Amniotic epithelial cell (primary cell): ENCODE data around the gene APBB1.
A peak's percentile ranks its signal among the peaks of the same experiment; 100 is the strongest.
"Not testable (repeated sequence)": the region's sequence is repeated elsewhere in the genome, so short reads cannot be mapped to it uniquely, and the experiment has no call there.

Experiments
- DNase-seq: peaks from one replicate; pipeline ENCODE4 v3.0.0-alpha.2; 2010; ENCODE audit warnings: low read depth

Gene APBB1

DNA sequence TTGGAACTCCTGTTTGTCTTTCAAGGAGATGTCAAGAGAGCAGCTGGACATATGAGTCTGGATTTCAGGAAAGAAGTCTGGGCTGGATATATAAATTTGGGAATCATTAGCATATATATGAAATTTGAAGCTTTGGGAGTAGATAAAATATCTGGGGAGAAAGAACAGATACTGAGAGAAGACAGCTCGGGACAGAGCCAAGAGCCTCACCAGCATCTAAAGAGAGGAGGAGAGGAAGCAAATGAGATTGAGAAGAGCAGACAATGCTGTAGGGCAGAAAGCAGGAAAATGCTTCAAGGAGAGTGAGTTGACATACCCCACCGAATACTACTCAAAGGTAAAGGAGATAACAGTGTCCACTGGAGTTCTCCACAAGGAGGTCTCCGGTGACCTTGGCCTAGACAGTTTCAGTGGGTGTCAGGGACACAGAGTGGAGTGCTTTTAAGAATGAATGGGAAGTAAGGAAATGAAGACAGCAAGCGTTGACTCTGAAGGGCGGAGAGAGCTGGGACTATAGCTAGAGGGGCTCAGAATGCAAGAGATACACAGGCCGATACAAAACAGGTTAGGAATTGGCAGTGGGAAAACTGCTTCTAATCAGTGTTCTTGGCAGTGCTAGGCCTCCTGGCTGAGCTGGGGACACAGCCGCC, 862 bp downstream of the APBB1 start:
- DNase-seq: no peak

DNA sequence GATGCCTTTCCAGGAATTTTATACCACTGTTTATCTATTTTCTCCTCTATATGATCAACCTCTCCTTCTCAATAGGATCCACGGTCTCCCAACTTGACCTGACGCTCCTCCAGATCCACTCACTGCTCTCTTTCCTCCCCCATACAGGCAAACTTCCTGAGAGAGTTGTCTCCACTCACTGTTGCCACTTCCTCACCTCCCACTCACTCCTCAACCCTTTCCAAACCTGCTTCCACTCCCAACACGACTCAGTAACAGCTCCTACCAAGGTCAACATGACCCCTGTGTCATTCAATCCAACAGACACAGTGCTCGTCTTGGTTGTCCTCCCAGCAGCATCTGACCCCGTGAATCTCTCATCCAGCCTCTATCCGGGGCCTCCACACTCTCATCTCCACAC, 3.1 kb downstream of the APBB1 start:
- DNase-seq: no peak

DNA sequence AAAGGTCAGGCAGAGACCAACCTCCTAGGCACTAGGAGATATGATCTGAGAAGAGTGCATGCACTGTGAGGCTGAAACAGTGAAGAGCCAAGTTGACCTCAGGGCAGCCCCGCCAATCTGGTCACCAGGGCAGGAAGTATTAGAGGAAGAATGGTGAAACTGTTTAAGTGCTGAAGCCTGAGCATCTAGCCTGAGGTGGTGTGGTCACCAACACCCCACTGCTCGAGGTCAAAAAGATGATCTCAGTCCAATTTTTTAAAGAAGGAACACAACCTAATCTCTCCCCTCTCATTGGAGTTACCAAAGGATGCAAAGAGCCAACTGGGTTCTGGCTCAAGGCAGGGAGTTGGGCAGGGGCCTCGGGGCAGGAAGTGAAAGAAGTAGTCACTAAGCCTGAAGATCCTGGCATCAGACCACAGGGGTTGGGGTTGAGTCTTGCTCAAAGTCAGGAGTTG, 4.0 kb downstream of the APBB1 start:
- no peak for DNase-seq

DNA sequence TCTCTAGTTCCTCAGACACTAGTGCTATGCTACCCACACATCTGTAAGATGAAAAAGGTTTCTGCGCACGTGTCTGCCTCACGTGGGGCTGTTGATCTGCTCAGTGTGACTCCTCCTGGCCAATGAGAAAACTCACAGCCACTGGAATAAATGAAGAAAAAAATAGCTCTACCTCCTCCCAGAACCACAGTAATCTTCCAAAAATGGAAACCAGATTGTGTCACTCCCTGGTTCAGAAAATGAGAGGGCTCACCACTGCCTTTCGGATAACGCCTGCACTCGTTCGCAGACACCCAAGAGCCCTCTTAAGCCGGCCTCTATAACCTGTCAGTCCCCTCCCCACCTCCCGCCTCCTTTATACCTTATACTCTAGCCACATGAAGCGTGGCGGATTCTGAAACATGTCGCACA, 5.1 kb downstream of the APBB1 start:
- no peak for DNase-seq

DNA sequence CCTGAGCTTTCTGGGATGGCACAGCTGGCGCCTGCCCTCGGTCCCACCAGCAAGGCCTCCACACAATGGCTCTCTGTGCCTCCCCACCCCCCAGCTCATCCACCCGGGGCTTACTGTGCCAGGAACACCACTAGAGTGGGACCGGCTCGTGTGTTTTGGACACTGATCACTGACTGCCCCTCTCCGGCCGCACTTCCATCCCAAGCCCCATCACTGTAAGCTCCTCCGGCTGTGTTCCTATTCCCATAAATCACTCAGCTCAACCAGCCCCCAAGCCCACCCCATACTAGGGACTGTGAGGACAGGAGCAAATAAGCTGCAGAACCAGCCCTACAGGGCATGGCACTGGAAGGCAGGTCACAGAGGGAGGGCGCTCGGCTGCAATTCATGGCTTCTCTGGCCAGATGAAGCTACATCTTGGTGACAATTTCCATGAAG, 7.3 kb downstream of the APBB1 start:
- no peak for DNase-seq

DNA sequence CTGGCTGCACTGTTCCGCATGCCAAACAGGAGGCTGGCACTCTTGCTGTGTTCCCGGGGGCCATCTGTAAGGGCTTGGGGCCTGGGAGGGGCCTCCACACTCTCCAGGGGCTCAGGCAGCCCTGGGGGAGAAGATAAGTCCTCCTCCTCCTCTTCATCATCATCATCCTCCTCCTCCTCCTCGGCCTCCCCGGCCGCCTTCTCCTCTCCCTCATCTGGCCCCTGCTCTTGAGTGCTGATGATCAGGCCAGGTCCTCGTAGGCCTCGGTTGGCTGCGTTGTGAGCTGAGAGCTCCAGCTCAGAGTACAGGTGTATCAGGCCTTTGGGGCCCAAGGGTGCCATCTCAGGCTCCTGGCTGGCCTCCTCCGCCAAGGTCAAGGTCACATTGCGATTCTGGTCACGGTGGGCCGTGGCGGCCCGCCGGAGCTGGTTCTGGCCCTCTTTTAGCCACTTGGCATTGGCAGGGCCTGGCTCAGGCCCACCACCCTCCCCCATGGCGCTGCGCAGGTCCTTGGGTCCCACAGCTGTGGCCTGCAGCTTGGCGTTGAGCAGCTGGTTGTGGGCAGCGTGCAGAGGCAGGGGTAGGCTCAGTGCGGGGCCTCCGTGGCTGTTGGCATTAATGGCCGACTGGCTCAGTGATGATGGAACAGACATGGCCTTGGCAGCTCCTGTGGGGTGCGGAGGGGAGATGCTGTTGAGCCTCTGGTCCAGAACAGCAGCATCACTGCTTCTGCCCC, 8.0 kb downstream of the APBB1 start:
- no peak for DNase-seq

DNA sequence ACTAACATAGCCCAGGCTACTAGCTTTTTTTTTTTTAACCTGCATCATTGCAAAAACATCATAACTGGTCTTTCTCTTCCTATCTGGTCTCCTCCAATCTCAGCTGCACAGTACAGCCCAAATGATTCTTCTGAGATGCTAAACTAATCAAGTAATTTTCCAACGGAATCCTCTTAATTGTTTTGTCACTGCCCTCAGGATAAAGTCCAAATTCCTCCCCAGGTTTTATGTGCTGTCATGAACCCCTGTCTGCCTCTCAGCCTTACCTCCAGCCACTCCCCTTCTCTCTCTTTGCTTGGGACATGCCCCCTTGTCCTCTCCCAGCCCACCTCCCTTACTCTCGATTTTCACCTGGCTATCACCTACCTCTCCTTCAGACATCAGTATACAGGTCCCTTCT, 12.5 kb downstream of the APBB1 start:
- no peak for DNase-seq

DNA sequence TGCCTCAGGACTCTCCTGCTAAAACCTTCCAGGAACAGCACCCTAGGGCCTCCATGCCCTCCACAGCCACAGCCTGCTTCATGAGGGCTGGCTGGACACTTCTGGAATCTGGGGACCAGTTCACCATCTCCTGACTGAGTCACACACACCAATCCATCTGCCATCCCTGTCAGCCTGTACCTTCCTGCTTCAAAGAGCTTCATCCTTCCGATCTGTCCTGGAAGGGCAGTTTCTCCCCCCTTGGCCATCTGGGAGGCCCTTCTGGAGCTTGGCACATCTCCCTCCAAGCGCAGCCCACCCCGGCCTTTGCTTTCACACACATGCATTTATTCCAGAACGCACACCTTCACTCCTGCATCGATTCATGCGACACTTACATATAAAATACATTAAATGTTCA, 13.0 kb downstream of the APBB1 start:
- DNase-seq: no peak

DNA sequence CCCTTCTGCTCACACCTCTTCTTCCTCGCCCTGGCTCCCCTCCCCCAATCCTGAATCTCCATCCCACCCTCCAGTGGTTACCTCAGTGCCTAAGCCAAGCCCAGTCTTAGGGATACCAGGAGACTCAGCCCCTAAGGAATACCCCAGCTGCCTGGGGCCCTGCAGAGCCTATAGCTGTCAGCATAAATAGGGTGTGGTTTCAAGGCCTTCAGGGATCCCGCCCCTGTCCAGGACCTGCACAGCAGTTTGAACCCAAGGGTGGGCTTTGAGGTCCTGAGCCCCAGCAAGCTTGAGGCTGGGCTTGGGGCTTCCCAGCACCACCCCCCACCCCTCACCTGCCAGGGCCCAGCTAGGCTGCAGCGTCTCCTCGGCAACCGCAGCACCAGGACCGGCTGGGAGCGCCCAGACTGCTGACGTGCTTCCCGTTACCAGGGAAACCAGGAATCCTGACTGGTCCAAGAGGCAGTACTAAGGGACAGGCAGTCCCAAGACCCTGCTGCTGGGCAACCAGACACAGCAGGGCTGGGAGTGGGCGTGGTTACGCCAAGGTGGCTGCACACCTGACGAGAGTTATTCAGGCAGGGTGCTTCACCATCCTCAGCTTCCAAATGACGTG, 13.7 kb downstream of the APBB1 start:
- peak; percentile 70 for DNase-seq

DNA sequence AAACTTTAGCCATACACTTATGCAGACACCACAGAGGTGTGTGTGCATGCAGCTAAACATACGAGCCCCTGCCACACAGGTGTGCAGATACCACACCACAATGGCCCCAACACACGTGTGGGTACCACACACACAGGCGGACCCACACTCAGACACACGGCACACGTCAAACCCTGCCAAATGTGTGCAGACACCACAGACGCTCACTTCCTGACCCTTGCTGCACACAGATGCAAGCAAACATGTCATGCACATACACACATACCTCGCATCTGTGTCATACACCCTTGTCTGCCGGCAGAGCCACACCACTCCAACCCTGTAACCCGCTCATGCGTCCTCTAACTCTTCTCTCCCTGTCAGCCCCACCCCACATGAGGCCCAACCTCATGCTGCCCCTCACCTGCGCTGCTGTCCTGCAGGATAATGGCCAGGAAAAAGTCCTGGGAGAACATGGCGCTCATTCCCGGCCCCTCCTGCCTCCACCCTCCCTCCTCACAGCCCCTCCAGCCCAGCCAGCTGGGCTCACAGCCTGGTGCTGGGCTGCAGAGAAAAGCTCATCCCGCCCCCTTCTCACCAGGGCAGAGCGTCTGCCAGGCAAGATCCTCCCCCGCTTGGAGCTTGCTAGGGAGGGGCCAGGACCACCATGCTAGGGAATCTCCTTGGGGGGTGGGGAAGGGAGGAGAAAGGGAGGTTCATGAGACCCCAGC, 14.4 kb downstream of the APBB1 start:
- no peak for DNase-seq

DNA sequence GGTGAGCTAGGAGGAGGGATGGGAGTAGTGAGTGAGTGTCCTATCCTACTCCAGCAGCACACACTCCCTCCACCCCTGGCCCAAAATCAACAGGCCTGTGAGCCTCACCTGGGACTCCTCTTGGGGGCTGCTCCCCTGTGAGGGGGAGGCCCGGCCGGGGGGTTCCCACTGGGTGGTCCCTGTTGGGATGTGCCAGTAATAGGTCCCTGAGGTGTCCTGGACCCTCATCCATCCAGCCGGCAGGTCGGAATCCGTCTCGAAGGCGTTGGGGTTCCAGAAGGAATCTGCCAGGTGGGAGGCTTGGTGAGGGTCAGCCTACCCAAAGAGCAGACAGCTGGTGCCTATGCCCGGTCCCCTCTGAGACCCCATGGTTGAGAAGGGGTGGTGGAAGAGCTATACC, 15.4 kb downstream of the APBB1 start:
- DNase-seq: no peak

DNA sequence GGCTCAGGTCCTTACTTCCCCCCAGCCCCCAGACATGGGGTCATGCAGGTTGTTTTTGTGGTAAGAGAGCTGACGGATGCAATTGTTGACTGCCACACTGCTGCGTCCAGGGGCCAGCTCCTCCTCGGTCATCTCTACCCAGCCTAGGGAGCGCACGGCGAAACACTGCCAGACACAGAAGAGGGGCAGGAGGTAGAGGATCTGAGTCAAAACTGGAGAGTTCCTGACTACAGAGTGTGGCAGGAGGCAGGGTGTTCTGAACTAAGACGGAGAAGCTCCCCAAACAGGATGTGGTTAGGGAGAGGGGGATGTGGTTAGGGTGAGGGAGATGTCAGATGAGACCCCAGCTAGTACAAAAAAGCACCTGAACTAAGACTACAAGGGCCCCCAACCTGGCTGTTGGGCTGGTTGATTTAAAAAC, 16.3 kb downstream of the APBB1 start:
- DNase-seq: no peak

DNA sequence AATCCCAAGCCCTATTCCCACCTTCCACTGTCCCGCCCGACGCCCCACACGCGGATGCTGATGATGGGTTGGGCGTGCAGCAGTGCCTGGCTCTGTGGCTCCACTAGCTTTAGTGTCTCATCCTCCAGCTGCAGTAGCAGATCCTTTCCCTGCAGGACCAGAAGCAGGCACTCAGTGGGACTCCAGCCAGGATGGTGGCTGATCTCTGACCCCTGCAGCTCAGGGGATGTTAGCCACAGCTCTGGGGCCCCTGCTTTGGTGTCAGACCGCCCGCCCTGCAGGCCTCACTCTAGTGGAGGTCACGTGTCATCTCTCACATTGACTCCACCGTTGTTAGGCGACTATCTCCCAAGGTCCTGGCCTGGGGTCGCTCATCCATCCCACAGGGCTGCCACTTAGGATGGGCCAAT, 16.8 kb downstream of the APBB1 start:
- no peak for DNase-seq

DNA sequence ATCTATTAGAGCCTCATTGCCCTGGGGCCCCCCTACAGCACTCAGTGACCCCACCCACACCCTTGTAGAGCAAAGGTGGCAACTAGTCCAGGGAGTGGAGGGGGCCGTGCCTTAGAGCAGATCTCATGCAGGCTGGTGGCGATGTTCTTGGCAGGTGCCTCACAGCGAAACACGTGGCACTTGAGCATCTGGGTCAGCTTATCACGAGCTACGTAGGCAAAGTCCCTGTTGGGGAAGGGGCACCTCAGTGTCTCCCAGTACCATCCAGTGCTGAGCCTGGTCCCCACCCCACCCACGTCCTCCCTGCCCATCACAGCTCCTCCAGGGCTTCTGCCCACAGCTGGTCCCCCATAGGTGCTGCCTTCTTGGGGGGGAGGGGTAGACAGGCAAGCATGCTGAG, 17.4 kb downstream of the APBB1 start:
- DNase-seq: no peak

DNA sequence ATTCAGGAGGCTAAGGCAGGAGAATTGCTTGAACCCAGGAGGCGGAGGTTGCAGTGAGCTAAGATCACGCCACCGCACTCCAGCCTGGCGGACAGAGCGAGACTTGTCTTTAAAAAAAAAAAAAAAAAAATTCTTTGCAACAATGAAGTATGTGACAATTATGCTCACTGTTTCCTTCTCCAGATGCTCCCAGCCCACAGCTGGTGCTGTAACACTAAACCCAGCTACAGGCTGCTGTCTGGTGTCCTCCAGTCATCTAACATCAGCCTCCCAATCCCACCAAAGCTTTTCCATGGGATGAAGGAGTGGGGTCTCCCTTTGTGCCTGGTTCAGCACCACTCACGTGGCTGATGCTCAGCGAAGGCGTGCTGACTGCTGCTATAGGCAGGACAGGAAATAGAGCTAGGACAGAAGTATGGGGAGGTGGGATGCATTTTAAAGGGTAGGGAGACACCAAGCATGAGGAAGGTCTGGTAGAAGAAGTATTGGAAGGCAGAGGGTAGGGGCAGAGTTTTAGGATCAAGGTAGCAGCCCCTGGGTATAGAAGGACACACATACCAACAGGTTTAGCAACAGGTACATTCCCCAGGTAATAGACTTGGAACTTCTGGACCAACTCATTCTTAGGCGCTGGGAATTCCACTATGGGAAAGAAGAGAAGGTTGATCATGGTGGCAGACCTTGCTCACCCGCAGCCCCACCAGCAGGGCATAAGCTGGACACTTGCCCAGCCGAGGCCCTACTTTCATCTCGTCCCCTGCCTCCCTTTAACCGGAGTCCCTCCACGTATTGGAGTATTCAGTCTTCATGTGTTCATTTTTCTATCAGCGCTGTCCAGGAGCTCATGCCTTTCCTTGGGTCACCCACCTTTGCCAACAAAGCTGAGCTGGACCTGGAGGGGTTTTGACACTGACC, 18.2 kb downstream of the APBB1 start:
- DNase-seq: no peak

DNA sequence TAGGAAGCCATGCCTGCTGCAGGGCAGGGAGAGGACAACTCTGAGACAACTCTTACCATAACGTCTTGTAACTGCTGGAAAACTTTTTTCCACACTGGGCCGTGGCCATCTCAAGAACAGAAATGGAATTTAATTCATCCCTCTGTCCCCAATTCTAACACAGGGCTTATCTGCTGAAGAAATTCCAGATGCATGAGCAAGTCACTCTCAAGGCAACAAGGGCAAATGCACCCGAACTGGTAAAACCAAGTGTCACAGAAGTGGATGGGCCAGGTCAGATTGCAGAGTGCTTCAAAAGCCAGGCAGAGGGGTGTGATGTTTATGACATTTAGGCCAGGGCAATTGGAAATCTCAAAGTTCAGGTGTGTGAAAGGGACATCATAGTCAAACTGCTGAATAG, 21.3 kb downstream of the APBB1 start:
- peak; percentile 33 for DNase-seq

DNA sequence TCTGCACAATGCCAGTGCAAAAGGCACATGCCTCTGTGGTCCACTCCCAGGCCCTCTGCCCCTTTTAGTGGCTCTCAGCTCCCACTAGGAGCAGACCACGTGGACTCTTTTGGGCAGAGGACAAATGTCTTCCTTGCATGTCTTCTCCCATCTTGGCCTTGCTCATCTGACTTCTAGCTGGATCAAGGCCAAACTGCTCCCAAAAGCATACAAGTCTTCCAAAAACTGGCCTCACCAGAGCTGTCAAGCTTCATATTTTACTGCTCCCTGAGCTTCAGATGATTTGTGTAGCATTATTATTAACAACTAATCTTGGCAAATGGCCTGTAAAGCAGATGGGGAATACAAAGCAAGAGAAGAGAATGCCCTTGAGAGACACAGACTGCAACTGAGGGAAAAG, 21.7 kb downstream of the APBB1 start:
- no peak for DNase-seq

DNA sequence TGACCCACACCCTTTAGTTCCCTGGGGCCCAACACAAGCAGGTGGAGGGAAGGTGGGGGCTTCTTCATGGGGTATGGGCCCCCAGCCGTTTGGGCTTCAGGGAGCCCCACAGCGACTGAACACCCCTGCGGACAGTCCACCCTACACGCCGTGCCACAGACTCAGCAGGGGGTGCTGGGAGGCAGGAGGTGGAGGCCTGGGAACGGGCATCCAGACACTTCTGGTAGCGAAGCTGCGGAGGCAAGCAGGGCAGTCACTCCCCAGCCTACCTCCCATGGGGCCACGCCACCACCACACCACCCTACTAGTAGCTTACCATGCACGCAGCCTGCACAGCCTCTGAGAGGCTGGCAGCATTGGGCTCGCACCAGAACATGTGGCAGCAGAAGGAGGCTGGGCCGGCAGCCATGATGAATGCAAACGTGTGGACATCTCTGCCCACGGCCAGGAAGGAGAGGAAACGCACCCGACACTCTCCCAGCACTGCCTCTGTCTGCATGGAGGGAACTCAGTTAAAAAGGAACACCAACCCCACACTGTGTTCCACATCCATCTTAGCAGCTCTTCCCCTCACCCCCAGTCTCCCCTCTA, 23.3 kb downstream of the APBB1 start:
- DNase-seq: no peak

DNA sequence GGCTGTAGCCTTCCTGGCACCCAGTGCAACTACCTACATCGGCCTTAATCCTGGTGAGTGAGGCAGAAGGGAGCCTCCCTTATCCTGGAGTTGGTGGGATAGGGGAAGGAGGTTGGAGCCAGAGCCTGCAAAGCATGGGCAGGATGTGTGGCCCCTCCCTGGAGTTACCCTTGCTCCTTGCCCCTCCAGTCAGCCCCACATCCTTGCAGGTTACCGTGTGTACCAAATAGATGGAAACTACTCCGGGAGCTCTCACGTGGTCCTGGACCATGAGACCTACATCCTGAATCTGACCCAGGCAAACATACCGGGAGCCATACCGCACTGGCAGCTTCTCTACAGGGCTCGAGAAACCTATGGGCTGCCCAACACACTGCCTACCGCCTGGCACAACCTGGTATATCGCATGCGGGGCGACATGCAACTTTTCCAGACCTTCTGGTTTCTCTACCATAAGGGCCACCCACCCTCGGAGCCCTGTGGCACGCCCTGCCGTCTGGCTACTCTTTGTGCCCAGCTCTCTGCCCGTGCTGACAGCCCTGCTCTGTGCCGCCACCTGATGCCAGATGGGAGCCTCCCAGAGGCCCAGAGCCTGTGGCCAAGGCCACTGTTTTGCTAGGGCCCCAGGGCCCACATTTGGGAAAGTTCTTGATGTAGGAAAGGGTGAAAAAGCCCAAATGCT, 24.8 kb downstream of the APBB1 start:
- DNase-seq: no peak

DNA sequence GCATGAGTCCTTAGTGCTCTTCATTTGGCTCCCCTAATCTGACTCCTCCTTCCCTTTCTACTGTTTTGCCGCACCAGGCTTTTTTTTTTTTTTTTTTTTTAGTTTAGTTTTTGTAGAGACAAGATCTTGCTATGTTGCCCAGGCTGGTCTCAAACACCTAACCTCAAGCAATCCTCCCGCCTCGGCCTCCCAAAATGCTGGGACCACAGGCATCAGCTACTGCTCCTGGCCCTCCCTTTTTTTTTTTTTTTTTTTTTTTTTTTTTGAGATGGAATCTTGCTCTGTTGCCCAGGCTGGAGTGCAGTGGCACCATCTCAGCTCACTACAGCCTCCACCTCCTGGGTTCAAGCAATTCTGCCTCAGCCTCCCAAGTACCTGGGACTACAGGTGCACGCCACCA, 26.6 kb downstream of the APBB1 start:
- not testable (repeated sequence) for DNase-seq
